ENCODE measurements around the gene CEP295NL.
"Not testable (repeated sequence)": the region's sequence is repeated elsewhere in the genome, so short reads cannot be mapped to it uniquely, and the experiment has no call there.

CEP295NL gene

GRCh38 chr17:78913115-78913514, 10.1 kb upstream of the CEP295NL start:
- no peak for TF ChIP-seq CTCF (IDR thresholded peaks at IDR 0.05)
- H3K36me3 ChIP-seq: no peaks in the 10 kb centered on the region
- H3K27ac ChIP-seq: peak overlapping the region; percentile 99
- no peaks in the 10 kb centered on the region for H3K27me3 ChIP-seq
- no peaks in the 10 kb centered on the region for H3K9me3 ChIP-seq
- H3K4me3 ChIP-seq (ENCODE audit: low read depth in 1 of 2, low read length in 1 of 2): peak overlapping the region; percentile 47 to 73
- H3K4me1 ChIP-seq (ENCODE audit: control insufficient read depth in 1 of 2, insufficient read depth in 1 of 2, low read depth in 1 of 2, low read length in 1 of 2): peaks cover 89 to 96% of the 10 kb centered on the region in 2 experiments

- Histone ChIP-seq H3K4me1 (ENCODE audit: control insufficient read depth in 1 of 2, insufficient read depth in 1 of 2, low read depth in 1 of 2, low read length in 1 of 2) (peaks cover 80 to 85% of the 10 kb centered on the region in 2 experiments), H3K27ac (peak overlapping the region; percentile 99), H3K9me3 (no peaks in the 10 kb centered on the region), H3K4me3 (ENCODE audit: low read depth in 1 of 2, low read length in 1 of 2) (peak overlapping the region in 1 of 2 experiments; percentile 73), H3K36me3 (no peaks in the 10 kb centered on the region), H3K27me3 (no peaks in the 10 kb centered on the region)
- no peak for TF ChIP-seq CTCF (IDR thresholded peaks at IDR 0.05)
Observed at GRCh38 chr17:78912082-78912481, 9.1 kb upstream of the CEP295NL start.

- Histone ChIP-seq H3K4me3 (ENCODE audit: low read depth in 1 of 2, low read length in 1 of 2) (peak overlapping the region; percentile 39 to 73), H3K27ac (peak overlapping the region; percentile 99), H3K4me1 (ENCODE audit: control insufficient read depth in 1 of 2, insufficient read depth in 1 of 2, low read depth in 1 of 2, low read length in 1 of 2) (peaks cover 78 to 80% of the 10 kb centered on the region in 2 experiments)
- not testable (repeated sequence) for H3K9me3 ChIP-seq, H3K36me3 ChIP-seq, H3K27me3 ChIP-seq
Observed at GRCh38 chr17:78911543-78911942, 8.5 kb upstream of the CEP295NL start.

GRCh38 chr17:78910497-78911284, 7.7 kb upstream of the CEP295NL start:
- no peaks in the 10 kb centered on the region for H3K27me3 ChIP-seq
- H3K27ac ChIP-seq: peak overlapping the region; percentile 99
- H3K9me3 ChIP-seq: no peaks in the 10 kb centered on the region
- H3K4me3 ChIP-seq (ENCODE audit: low read depth in 1 of 2, low read length in 1 of 2): peak overlapping the region; percentile 39 to 73
- no peaks in the 10 kb centered on the region for H3K36me3 ChIP-seq
- no peak for TF ChIP-seq CTCF (IDR thresholded peaks at IDR 0.05)
- H3K4me1 ChIP-seq (ENCODE audit: control insufficient read depth in 1 of 2, insufficient read depth in 1 of 2, low read depth in 1 of 2, low read length in 1 of 2): peaks cover 70 to 71% of the 10 kb centered on the region in 2 experiments

GRCh38 chr17:78908426-78908825, 5.4 kb upstream of the CEP295NL start:
- peaks cover 12% of the 10 kb centered on the region for H3K36me3 ChIP-seq
- H3K4me1 ChIP-seq (ENCODE audit: control insufficient read depth in 1 of 2, insufficient read depth in 1 of 2, low read depth in 1 of 2, low read length in 1 of 2): peaks cover 49 to 50% of the 10 kb centered on the region in 2 experiments
- no peaks in the 10 kb centered on the region for H3K27me3 ChIP-seq
- peak overlapping the region; percentile 99 for H3K27ac ChIP-seq
- H3K9me3 ChIP-seq: no peaks in the 10 kb centered on the region
- H3K4me3 ChIP-seq (ENCODE audit: low read depth in 1 of 2, low read length in 1 of 2): no peak overlapping the region
- no peak for TF ChIP-seq CTCF (IDR thresholded peaks at IDR 0.05)

GRCh38 chr17:78905541-78905940, 2.5 kb upstream of the CEP295NL start:
- peaks cover 20 to 22% of the 10 kb centered on the region in 2 experiments for H3K4me1 ChIP-seq (ENCODE audit: control insufficient read depth in 1 of 2, insufficient read depth in 1 of 2, low read depth in 1 of 2, low read length in 1 of 2)
- peak overlapping the region; percentile 58 for H3K27ac ChIP-seq
- H3K27me3 ChIP-seq: no peaks in the 10 kb centered on the region
- no peak overlapping the region for H3K4me3 ChIP-seq (ENCODE audit: low read depth in 1 of 2, low read length in 1 of 2)
- TF ChIP-seq CTCF (IDR thresholded peaks at IDR 0.05): no peak
- peaks cover 40% of the 10 kb centered on the region for H3K36me3 ChIP-seq
- H3K9me3 ChIP-seq: no peaks in the 10 kb centered on the region

All from neutrophil (primary cell).